A549 (cell line): ENCODE data around the gene RPS6KA1.

Experiments used
- CTCF ChIP-seq: fragments of >200 bp; sonication (Bioruptor Twin); formaldehyde crosslinking; IDR thresholded peaks from 3 replicates; pipeline ENCODE4 v1.5.1; 2016
- EP300 ChIP-seq, 2 experiments: fragments of >200 bp; sonication (Bioruptor Twin); formaldehyde crosslinking; IDR thresholded peaks; 2 replicates in 1 of 2; 3 replicates in 1 of 2; pipeline ENCODE4 v1.6.1; 2016 to 2017
- ESRRA ChIP-seq: fragments of 150-350 bp; IDR thresholded peaks from 2 replicates; pipeline ENCODE4 v1.6.1; 2014; ENCODE audit warnings: mild to moderate bottlenecking, low read length, borderline replicate concordance
- FOSL2 ChIP-seq, 2 experiments: fragments of 450-650 bp in 1 of 2; fragments of >200 bp in 1 of 2; sonication (Bioruptor Twin) in 1 of 2; formaldehyde crosslinking; IDR thresholded peaks; 2 replicates each; pipeline versions ENCODE4 v1.5.0 to v1.6.1; 2016 to 2020; ENCODE audit warnings: mild to moderate bottlenecking in 1 of 2, moderate library complexity in 1 of 2
- HEYL ChIP-seq: fragments of 250-450 bp; sonication (Bioruptor Pico); IDR thresholded peaks from 2 replicates; pipeline ENCODE4 v1.8.0; 2021; ENCODE audit warnings: mild to moderate bottlenecking, moderate library complexity
- KDM1A ChIP-seq: fragments of 200-600 bp; sonication (generic); IDR thresholded peaks from 2 replicates; pipeline ENCODE4 v1.6.1; 2016; ENCODE audit warnings: low read depth, mild to moderate bottlenecking
- KDM5A ChIP-seq: fragments of 200-600 bp; sonication (generic); IDR thresholded peaks from 2 replicates; pipeline ENCODE4 v1.6.1; 2016; ENCODE audit warnings: antibody characterized with exemption, mild to moderate bottlenecking
- MAFK ChIP-seq: fragments of 450-650 bp; IDR thresholded peaks from 2 replicates; pipeline ENCODE4 v1.6.1; 2014; ENCODE audit not compliant: partially characterized antibody
- MAX ChIP-seq: IDR thresholded peaks from 2 replicates; pipeline ENCODE4 v1.6.1; 2012
- PBX3 ChIP-seq: IDR thresholded peaks from 2 replicates; pipeline ENCODE4 v1.6.1; 2012
- RAD21 ChIP-seq, 2 experiments: fragments of >200 bp in 1 of 2; sonication (Bioruptor Twin) in 1 of 2; formaldehyde crosslinking in 1 of 2; IDR thresholded peaks in 1 of 2; conservative IDR thresholded peaks in 1 of 2; 2 replicates in 1 of 2; 3 replicates in 1 of 2; pipeline ENCODE4 v1.6.1; 2012 to 2018; ENCODE audit warnings: inconsistent platforms in 1 of 2
- RCOR1 ChIP-seq: fragments of 150-350 bp; IDR thresholded peaks from 2 replicates; pipeline ENCODE4 v1.6.1; 2014; ENCODE audit warnings: antibody characterized with exemption, low read length, low read depth

- no peak for TF ChIP-seq EP300 (IDR thresholded peaks at IDR 0.05)
- no peak for TF ChIP-seq CTCF
- no peak for TF ChIP-seq PBX3
- no peak for TF ChIP-seq ESRRA
- TF ChIP-seq HEYL (CRISPR knock-in tag), result no peak
- no peak for TF ChIP-seq KDM1A
- TF ChIP-seq MAX, result no peak
- TF ChIP-seq MAFK, result no peak
- TF ChIP-seq RCOR1, result no peak
- TF ChIP-seq RAD21 (conservative IDR thresholded peaks at IDR 0.05 in 1 of 2, IDR thresholded peaks at IDR 0.05 in 1 of 2), result no peak
- TF ChIP-seq KDM5A, result no peak
- no peak for TF ChIP-seq FOSL2 (IDR thresholded peaks at IDR 0.05)
- no peak for TF ChIP-seq FOSL2 (CRISPR knock-in tag; IDR thresholded peaks at IDR 0.05)
Measured at GRCh38 chr1:26541431-26541815, 11.9 kb downstream of the RPS6KA1 start.
